Neural cell (in vitro differentiated cells): Measurements from ENCODE around the gene GNG12.

Experiments used
- CTCF ChIP-seq: fragments of 450-650 bp; IDR thresholded peaks from 2 replicates; pipeline ENCODE4 v1.5.1; 2014; ENCODE audit warnings: antibody characterized with exemption, mild to moderate bottlenecking, moderate library complexity; ENCODE audit not compliant: poor library complexity, severe bottlenecking
- EP300 ChIP-seq: fragments of 450-650 bp; conservative IDR thresholded peaks from 2 replicates; pipeline ENCODE4 v1.6.1; 2014; ENCODE audit warnings: antibody characterized with exemption, mild to moderate bottlenecking, moderate library complexity; ENCODE audit not compliant: poor library complexity, severe bottlenecking
- EZH2 ChIP-seq: fragments of 200-600, 300-800 bp; shearing (Covaris generic), sonication (generic); IDR thresholded peaks from 2 replicates; pipeline ENCODE4 v1.6.1; 2014; ENCODE audit warnings: antibody characterized with exemption, low read length, borderline replicate concordance, mild to moderate bottlenecking; ENCODE audit not compliant: insufficient read depth, poor library complexity, severe bottlenecking
- MXI1 ChIP-seq: fragments of 450-650 bp; conservative IDR thresholded peaks from 2 replicates; pipeline ENCODE4 v1.6.1; 2014; ENCODE audit warnings: antibody characterized with exemption, mild to moderate bottlenecking; ENCODE audit not compliant: poor library complexity, severe bottlenecking
- POLR2AphosphoS5 ChIP-seq: IDR thresholded peaks from 2 replicates; pipeline ENCODE4 v1.6.1; 2012
- RAD21 ChIP-seq: fragments of 450-650 bp; conservative IDR thresholded peaks from 2 replicates; pipeline ENCODE4 v1.6.1; 2014; ENCODE audit warnings: antibody characterized with exemption, mild to moderate bottlenecking, moderate library complexity
- REST ChIP-seq: IDR thresholded peaks from 2 replicates; pipeline ENCODE4 v1.6.1; 2012; ENCODE audit warnings: borderline replicate concordance
- TAF1 ChIP-seq: IDR thresholded peaks from 2 replicates; pipeline ENCODE4 v1.6.1; 2012; ENCODE audit warnings: low read depth

DNA sequence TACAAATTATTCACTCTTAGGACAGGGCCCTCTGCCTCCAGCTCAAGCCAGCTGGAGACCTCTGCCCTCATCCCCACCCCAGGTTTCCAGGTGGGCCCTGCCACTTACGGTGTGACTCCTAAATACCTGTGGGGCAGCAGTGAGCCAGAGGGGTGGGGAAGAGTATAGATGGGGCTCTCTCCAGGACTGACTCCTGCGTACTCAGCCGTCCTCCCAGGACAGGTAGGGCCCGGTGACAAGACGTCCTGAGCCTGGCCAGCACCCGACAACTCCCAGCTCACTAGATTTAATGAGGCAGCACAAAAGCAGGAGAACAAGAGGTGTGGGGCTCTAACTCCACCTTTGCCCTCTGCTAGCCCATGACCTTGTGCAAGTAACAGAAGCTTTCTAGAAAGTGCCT is 16.8 kb downstream of the GNG12 start:
- TF ChIP-seq CTCF (no peak), RAD21 (no peak), EZH2 (no peak), EP300 (no peak), TAF1 (no peak), POLR2AphosphoS5 (no peak), REST (no peak), MXI1 (no peak)
